Activated gamma-delta T cell treated with Interleukin-2 at 50 U/mL for 16 hours (primary cell): Measurements from ENCODE around the gene KLK7.
"Not testable (repeated sequence)": the region's sequence is repeated elsewhere in the genome, so short reads cannot be mapped to it uniquely, and the experiment has no call there.

Experiments used
- DNase-seq: peaks from one replicate; pipeline ENCODE4 v3.0.0-alpha.2; 2020

KLK7 gene

GRCh38 chr19:50974702-50975556, 8.8 kb downstream of the KLK7 start:
- no peak for DNase-seq

GRCh38 chr19:50972795-50973376, 10.8 kb downstream of the KLK7 start:
- no peak for DNase-seq

- DNase-seq, result not testable (repeated sequence)
These were observed 13.9 kb downstream of the KLK7 start for GRCh38 chr19:50969810-50970209.

- DNase-seq, result no peak
These were observed 14.3 kb downstream of the KLK7 start, which contains the start of gene KLK6 for GRCh38 chr19:50969413-50969760. TSS of gene KLK6 (minus strand) at chr19:50969591. CDS start at chr19:50968104, 1,487 bp downstream.

DNA sequence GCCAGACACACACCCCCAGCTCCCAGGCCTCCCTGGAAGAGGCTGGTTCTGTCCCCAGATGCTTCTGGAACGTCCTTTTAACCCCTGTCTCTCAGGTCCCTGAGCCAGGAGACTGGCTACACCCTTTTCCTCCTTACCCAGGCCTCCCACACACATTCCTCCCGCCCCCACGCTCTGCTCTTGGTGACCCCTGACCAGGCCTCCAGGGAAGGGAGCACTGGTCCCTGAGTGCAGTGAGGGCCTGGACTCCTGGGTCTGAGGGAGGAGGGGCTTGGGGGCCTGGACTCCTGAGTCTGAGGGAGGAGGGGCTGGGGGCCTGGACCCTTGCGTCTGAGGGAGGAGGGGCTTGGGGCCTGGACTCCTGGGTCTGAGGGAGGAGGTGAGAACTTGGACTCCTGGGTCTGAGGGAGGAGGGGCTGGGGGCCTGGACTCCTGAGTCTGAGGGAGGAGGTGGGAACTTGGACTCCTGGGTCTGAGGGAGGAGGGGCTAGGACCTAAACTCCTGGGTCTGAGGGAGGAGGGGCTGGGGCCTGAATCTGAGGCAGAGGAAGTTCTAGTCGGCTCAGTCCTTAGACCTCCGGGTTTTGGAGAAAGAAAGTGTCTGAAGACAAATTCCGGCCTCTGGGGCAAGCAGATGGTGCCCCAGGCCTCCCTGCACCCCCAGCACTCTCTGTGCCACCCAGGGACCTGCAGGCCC, 14.9 kb downstream of the KLK7 start:
- DNase-seq, result no peak

GRCh38 chr19:50967929-50968715, 15.6 kb downstream of the KLK7 start:
- no peak for DNase-seq

- DNase-seq, result no peak
These were observed 19.5 kb downstream of the KLK7 start for GRCh38 chr19:50964266-50964665.

GRCh38 chr19:50963381-50963780, 20.3 kb downstream of the KLK7 start:
- DNase-seq, result no peak

GRCh38 chr19:50962245-50962644, 21.5 kb downstream of the KLK7 start:
- no peak for DNase-seq

- no peak for DNase-seq
These were observed 23.8 kb downstream of the KLK7 start for GRCh38 chr19:50959731-50960500.

GRCh38 chr19:50957587-50957986, 26.1 kb downstream of the KLK7 start:
- no peak for DNase-seq

DNA sequence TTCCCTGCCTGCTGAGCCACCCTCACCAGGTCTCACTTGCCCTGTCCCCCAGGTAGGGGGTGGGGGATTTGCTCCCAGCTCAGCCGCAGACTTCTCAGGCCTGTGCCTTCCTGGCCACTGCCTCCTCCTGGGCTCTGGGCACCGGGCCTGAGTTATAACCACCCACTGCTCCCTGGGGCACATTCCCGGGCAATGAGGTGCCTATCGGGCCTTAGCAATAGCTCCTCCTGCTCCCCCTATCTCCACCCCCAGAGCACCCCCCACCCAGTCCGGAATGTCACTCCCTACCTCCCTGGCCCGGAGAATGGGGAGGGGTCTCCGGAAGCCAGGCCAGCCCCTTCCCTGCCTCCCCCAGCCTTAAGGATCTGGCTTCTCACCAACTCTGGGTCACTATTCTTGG, 30.8 kb downstream of the KLK7 start, which contains the start of gene KLK5:
Gene KLK5 (minus strand): TSS at position 129 of the 400 bp plus-strand sequence. CDS start 381 bp downstream, outside the sequence.
- no peak for DNase-seq

GRCh38 chr19:50949861-50950260, 33.9 kb downstream of the KLK7 start:
- DNase-seq, result no peak

- no peak for DNase-seq
These were observed 36.6 kb downstream of the KLK7 start for GRCh38 chr19:50947123-50947522.

DNA sequence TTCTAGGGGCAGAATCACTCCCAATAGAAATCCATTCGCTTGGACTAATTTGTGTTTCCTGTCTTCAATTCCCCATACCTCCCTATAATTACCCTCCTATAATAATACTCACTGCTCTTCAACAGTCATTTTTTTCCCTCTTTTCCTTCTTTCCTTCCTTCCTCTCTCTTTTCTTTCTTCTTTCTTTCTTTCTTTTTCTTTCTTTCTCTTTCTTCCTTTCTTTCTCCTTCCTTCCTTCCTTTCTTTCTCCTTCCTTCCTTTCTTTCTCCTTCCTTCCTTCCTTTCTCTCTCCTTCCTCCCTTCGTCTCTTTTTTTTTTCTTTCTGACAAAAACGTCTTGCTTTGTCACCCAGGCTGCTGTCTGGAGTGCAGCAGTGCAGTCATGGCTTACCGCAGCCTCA, 38.9 kb downstream of the KLK7 start:
- no peak for DNase-seq

DNA sequence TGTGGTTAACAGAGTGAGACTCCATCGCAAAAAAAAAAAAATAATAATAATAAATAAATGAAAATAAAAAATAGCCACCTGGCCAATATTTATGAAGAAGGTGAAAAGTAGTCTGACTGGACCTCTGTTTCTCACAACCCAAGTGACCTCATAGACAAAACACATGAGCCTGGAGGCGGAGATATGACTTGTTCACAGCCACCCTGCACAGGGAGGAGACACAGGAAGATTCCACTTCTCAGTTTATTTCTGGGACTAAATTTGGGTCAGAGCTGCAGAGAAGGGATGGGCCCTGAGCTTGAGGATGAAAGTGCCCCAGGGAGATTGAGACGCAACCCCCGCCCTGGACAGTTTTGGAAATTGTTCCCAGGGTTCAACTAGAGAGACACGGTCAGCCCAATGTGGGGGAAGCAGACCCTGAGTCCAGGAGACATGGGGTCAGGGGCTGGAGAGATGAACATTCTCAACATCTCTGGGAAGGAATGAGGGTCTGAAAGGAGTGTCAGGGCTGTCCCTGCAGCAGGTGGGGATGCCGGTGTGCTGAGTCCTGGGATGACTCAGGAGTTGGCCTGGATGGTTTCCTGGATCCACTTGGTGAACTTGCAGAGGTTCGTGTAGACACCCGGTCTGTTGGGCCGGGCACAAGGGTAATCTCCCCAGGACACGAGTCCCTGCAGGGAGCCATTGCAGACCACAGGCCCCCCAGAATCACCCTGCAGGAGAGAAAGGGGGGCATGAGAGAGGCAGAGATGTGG, 40.5 kb downstream of the KLK7 start:
- DNase-seq, result no peak

GRCh38 chr19:50939596-50939995, 44.1 kb downstream of the KLK7 start:
- DNase-seq, result no peak

DNA sequence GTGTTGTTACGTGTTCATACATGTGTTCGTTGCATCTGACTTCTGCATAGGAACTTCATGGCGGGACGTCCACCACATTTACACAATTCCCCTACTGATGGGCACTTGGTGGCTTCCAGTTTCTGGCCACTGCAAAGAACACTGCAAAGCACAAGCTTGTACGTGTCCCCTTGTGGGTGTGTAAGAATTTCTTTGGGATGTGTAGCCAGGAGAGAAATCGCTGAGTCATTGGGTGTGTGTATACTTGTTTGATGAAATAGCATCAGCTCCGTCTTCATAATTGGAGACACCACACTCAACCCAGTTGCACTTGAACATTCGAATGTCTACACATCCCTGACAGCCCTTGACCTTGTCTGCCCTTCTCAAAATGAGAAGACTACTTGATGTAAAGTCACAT, 50.1 kb downstream of the KLK7 start:
- DNase-seq, result no peak

DNA sequence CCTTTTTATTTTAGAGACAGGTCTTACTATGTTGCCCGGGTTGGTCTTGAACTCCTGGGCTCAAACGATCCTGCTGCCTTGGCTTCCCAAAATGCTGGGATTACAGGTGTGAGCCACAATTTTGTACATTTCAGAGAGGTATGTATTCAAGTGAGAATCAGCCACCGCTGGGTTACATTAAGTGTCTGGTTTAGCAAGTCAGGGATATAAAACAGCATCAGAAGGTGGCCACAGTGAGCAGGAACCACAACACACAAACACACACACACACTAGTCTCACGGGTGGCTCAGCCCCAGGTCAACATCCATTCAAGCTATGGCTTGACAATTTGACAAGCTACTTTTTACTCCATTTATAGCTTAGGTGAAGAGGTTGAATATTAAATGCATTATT, 51.0 kb downstream of the KLK7 start:
- no peak for DNase-seq

DNA sequence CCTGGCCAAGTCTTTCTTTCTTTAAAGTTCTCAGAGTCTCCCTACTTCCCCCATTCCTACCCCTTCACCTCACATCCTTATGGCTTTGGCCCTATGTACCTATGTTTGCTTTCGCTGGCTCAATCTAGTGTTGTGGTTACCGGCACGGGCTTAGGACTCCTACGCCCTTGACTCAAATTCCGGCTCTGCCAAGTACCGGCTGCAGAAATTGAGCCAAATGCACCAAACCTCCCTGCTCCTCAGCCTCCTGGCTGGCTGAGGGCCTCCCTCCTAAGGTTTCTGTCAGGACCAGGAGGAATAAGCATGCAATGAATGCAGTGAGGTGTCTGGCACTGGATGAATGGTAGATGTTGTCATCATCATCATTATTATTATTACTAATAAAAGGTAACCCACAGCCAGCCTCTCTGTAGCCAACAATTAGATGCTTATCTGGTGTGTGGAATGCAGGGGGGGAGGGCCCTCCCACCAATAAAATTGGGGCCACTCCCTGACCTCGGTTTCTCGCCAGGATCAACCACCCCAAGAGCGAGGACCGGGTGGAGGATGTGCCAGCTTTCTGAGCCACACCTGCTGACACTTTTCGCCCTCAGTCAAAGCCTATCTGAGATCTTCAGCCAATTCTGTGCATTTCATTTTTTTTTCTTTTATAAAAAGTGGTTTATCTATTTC, 51.6 kb downstream of the KLK7 start:
- DNase-seq, result no peak

DNA sequence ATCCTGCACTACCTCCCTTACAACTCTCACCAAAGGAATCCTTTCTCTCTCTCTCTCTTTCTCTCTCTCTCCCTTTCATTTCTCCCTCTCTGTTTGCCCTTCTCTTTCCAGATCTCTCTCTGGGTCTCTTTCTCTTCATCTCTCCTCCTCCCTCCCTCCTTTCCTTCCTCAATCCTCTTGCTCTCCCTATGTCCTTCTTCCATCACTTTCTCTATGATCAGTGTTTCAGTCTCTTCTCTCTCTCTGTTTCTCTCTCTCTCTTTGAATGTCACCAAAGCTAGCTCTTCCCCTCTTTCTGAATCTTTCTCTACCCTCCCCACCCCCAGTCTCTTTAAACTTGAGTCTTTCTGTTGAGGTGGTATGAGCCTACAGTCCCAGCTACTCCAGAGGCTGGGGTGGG, 52.7 kb downstream of the KLK7 start:
- DNase-seq, result no peak
